GM12874 (cell line): ENCODE results near the gene MELK.

Experiments
- CTCF ChIP-seq: IDR thresholded peaks from 2 replicates; pipeline ENCODE4 v1.5.1; 2011; ENCODE audit warnings: low read depth, mild to moderate bottlenecking, control low read depth, low read length, moderate library complexity; ENCODE audit not compliant: insufficient read depth

Gene MELK

GRCh38 chr9:36571333-36571732 lies 1.4 kb upstream of the MELK start:
- TF ChIP-seq CTCF = no peak

- TF ChIP-seq CTCF = no peak
These were observed 2.8 kb downstream of the MELK start for GRCh38 chr9:36575411-36575882.

GRCh38 chr9:36576866-36577265 lies 4.2 kb downstream of the MELK start:
- TF ChIP-seq CTCF = no peak

- TF ChIP-seq CTCF = no peak
These were observed 12.1 kb downstream of the MELK start for GRCh38 chr9:36584620-36585460.

- TF ChIP-seq CTCF = no peak
These were observed 17.5 kb downstream of the MELK start for GRCh38 chr9:36590231-36590630.

- no peak for TF ChIP-seq CTCF
These were observed 20.3 kb downstream of the MELK start for GRCh38 chr9:36592801-36593583.

- no peak for TF ChIP-seq CTCF
These were observed 21.5 kb downstream of the MELK start for GRCh38 chr9:36594213-36594612.
